ENCODE measurements around the gene MUSTN1. TPM values are rescaled to one million over a fixed set of nuclear protein-coding genes. Genes with fewer than 3 reads are reported as not detected.

MUSTN1 gene
- total and polyA plus RNA-seq, 2 of the 13 experiments (the other 11 are each of a cell fraction or from before 2014, with no cell fraction given), result 0.84 to 1.4 TPM

GRCh38 chr3:52851348-52851747 is 16.5 kb upstream of the MUSTN1 start (continued):
- TF ChIP-seq ZNF407 (CRISPR knock-in tag; IDR thresholded peaks at IDR 0.05; ENCODE audit: not compliant biosample characterization) (no peak), RXRA (CRISPR knock-in tag; IDR thresholded peaks at IDR 0.05) (0 out of 2 replicates have a peak, but pooled peaks have one; percentile 35), ZNF331 (CRISPR knock-in tag; IDR thresholded peaks at IDR 0.05) (peak; percentile 51; the same call in 1 of the 2 replicates), IRF2 (CRISPR knock-in tag; IDR thresholded peaks at IDR 0.05) (peak; percentile 44; the same call in 1 of the 2 replicates), SCMH1 (CRISPR knock-in tag; IDR thresholded peaks at IDR 0.05; ENCODE audit: borderline replicate concordance) (no peak), CENPX (CRISPR knock-in tag; IDR thresholded peaks at IDR 0.05) (no peak), NR2F6 (IDR thresholded peaks at IDR 0.05) (no peak), NR2F6 (CRISPR knock-in tag; IDR thresholded peaks at IDR 0.05) (peak; percentile 31; the same call in 1 of the 2 replicates), THAP11 (CRISPR knock-in tag; IDR thresholded peaks at IDR 0.05) (peak; percentile 49; the same call in 1 of the 2 replicates), KLF16 (CRISPR knock-in tag; IDR thresholded peaks at IDR 0.05) (peak in 1 of 2 experiments; percentile 35; a peak in 1 of 4 replicates), TFDP1 (CRISPR knock-in tag; IDR thresholded peaks at IDR 0.05; ENCODE audit: borderline replicate concordance) (no peak), BCL6 (CRISPR knock-in tag; IDR thresholded peaks at IDR 0.05) (0 out of 2 replicates have a peak, but pooled peaks have one; percentile 30), ARID5B (CRISPR knock-in tag; IDR thresholded peaks at IDR 0.05) (peak; percentile 36; the same call in 1 of the 2 replicates), GATAD1 (CRISPR knock-in tag; IDR thresholded peaks at IDR 0.05) (0 out of 2 replicates have a peak, but pooled peaks have one; percentile 23), ZNF775 (CRISPR knock-in tag; IDR thresholded peaks at IDR 0.05; ENCODE audit: borderline replicate concordance) (no peak), KDM4B (CRISPR knock-in tag; IDR thresholded peaks at IDR 0.05) (0 out of 2 replicates have a peak, but pooled peaks have one; percentile 49), ZC3H13 (CRISPR knock-in tag; IDR thresholded peaks at IDR 0.05) (no peak)
